AML-193 (cell line): ENCODE results near the gene MAGEA10.
"Not testable (repeated sequence)": the region's sequence is repeated elsewhere in the genome, so short reads cannot be mapped to it uniquely, and the experiment has no call there.

Source experiments
- DNase-seq, 2 experiments: peaks; one replicate each; lab custom pipeline; 2025; lab: John Stamatoyannopoulos, UW

The MAGEA10 gene

GRCh38 chrX:152138388-152138784 lies at the start of gene MAGEA10:
MAGEA10 (minus strand) TSS chrX:152138577; CDS start chrX:152135620, 2,957 bp downstream.
- no peak for DNase-seq

DNA sequence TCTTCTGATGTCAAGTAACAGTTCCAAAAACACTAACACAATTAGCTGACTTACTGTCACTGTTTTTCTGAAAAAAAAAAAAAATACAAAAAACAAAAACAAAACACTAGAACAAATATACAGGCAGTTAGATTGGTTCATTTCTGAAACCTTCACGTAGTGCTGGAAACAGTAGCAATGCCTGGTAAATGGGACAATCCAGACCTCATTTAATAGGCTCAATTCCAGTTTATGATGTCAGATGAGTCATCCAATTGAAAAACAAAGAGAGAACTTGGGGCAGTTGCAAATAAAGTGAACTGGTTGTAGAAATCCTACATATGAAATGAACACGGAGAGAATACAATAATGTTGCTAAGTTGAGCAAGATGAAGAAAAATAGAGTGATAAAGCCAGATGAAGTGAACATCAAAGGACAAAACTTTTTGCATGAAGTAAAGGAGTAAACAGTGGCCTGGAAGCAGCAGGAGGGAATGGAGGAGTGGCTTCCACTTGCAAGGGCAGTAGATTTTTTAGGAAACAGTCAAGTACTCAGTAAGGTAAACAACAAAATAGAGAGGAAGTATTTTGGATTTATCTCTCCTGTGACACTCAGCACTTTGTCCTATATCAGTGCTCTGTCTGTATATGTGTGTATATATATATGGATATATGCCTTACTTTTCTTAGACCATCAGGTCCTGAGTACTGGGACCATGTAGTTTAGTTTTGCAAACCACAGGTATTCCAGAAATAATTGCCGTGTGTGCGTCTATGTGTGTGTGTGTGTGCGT lies 39.3 kb upstream of the MAGEA10 start:
- DNase-seq: no peak

GRCh38 chrX:152177052-152177451 lies 38.7 kb upstream of the MAGEA10 start:
- no peak for DNase-seq

GRCh38 chrX:152175892-152176291 lies 37.5 kb upstream of the MAGEA10 start:
- DNase-seq: not testable (repeated sequence)

GRCh38 chrX:152173923-152174322 lies 35.5 kb upstream of the MAGEA10 start:
- not testable (repeated sequence) for DNase-seq

DNA sequence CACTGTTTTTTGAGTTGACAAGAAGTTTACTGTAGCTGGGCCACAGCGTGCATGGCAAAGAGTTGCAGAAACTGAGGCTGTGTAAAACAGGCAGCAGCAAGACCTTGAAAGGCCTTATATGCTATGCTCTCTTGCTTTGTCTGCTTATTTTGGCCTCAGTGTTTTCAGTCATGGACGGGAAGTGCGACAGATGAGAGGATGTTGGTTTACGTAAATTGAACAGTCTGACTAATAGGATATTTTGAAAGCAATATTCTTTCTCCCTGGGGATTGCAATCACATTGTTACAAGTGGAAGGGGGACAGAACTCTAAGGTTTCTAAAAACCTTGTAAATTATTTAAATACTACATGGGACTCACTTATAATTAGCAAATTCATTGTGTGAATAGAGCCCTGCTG lies 32.2 kb upstream of the MAGEA10 start:
- DNase-seq: no peak

- DNase-seq: no peak
These were observed 26.8 kb upstream of the MAGEA10 start for GRCh38 chrX:152165033-152165743.

DNA sequence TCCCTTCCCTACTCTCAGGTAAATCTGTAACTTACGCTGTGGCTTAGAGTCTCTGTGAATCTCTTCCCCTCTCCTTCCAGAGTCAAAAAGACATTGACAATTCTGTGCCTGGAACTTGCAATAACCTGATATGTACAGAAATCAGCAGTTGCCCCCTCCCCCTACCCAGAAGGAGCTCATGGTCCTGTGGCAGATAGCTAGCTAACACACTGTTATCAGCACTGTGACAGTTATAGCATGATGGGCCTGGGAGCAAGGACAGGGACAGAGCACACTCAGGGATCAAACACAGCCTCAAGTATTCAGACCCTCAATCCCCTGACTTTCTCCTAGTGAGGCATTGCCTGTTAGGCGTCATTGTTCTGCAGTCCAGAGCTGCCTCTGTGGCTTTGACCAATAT lies 18.7 kb upstream of the MAGEA10 start:
- DNase-seq: no peak

GRCh38 chrX:152155766-152156310 lies 17.5 kb upstream of the MAGEA10 start:
- no peak for DNase-seq

GRCh38 chrX:152154050-152154449 lies 15.7 kb upstream of the MAGEA10 start:
- no peak for DNase-seq

GRCh38 chrX:152151256-152151655 lies 12.9 kb upstream of the MAGEA10 start:
- DNase-seq: no peak

GRCh38 chrX:152149648-152150047 lies 11.3 kb upstream of the MAGEA10 start:
- DNase-seq: no peak

DNA sequence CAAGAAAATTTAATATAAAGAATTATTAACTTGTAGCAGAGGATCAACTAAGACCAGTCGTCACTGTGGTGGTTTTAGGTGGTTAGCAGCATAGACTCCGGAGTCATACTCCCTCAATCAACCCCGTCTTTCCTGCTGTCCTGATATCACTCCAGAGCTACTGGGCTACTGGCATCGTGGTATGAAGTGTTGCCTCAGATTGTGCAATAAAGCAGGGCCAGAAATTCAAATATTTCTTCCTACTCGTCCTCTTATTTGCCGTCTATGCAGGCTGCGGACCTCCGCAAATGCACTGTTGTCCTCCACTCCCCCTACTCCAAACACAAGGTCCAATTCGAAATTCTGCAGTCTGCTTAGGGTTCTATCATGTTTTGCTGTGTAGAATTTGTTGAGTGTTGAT lies 1.2 kb upstream of the MAGEA10 start:
- no peak for DNase-seq

- DNase-seq: no peak
These were observed 498 bp downstream of the MAGEA10 start for GRCh38 chrX:152137771-152138387.

DNA sequence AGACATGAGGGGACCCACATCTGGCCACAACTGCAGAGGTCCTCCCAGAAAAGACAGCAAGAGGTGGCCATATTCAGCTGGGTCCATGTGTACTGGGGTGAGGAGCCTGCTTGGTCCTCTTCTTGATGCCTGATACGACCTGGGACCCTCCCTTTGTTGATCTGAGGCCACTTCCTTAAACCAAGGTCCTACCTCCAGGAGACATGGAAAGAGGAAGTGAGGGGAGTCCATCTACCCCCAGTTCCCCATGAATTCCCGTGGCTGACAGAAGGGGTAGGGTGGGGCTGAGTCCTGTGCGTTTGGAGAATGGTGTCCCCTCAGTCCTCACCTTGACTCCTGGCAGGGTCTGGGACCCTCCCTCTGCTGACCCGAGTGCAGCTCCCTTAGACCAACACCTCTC lies 2.1 kb downstream of the MAGEA10 start:
- DNase-seq: no peak

GRCh38 chrX:152131525-152131924 lies 6.9 kb downstream of the MAGEA10 start:
- no peak for DNase-seq

DNA sequence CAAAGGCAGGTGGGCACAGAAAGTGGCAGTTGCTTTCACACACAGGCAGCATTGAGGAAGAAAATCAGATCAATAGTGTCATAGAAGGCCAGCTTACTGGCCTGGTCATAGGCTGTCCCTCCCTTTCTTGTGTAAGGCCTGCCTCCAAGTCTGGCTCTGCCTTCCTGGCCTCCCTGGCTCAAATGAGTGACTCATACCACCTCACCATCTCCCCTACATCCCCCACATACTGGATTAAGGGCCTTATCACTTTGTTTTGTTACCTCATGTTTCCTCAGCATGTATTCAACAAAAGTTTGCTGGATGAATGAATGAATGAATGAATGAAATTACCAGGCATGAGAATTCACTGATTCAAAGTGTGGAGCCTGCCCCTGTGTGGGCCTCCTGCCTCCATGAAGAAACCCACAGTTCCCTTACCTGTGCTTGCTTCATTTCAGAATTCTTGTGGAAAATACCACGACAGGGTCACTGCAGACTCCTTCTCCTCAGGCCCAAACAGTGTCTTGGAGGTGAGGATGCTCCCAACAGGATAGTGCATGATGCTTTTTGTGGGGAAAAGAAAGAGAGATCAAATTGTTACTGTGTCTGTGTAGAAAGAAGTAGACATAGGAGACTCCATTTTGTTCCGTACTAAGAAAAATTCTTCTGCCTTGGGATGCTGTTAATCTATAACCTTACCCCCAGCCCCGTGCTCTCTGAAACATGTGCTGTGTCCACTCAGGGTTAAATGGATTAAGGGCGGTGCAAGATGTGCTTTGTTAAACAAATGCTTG lies 9.1 kb downstream of the MAGEA10 start:
- DNase-seq: not testable (repeated sequence)

DNA sequence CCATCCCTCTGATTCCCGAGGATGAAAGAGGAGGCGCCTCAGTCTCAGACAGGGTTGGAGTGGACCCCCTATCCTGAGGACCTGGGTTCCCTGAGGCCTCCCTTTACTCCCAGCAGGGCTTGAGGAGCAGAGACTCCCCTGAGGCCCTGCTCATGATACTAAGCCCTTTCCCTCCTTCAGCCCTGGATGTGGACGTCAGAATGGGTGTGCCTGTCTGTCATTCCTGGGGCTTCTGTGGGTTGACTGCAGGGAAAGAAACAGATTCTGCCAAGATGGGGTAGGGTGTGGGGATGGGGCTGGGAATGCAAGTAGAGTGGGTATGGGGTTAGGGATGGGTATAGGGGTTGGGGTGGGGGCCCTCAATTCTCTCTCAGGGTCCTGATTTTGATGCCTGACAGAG lies 21.1 kb downstream of the MAGEA10 start:
- DNase-seq: no peak

GRCh38 chrX:152108527-152108926 lies 29.9 kb downstream of the MAGEA10 start:
- DNase-seq: no peak

DNA sequence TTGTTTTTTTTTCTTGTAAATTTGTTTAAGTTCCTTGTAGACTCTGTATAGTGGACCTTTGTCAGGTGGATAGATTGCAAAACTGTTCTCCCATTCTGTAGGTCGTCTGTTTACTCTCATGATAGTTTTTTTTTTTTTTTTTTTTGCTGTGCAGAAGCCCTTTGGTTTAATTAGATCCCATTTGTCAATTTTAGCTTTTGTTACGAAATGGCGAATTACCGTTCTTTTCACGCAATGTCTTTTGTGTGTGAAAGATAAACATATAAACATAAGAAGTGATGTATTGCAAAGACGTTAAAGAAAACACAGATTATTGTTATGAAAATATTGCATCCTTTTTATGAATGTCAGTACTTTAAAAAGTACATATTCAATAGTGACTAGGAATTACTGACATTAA lies 34.5 kb downstream of the MAGEA10 start:
- no peak for DNase-seq

DNA sequence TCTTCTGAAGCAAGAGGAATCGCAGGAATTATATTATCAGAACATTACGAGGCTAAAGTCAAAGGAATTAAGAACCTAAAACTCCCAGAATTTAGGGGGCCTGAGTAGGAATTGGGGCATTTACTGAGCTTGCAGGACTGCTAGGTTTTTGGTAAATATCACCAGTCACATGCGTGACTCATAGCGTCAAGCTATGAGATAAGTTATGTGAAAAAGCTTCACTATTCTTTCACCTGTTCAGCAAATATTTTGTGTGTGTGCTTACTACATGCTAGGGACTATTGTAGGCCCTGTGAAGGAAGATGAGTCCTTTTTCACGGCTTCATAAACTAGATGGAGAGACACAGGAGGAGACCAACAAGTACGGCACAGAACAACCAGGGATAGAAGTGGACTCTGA lies 52.2 kb downstream of the MAGEA10 start:
- DNase-seq: no peak
